Measurements from ENCODE around the gene COPRS.

COPRS gene

DNA sequence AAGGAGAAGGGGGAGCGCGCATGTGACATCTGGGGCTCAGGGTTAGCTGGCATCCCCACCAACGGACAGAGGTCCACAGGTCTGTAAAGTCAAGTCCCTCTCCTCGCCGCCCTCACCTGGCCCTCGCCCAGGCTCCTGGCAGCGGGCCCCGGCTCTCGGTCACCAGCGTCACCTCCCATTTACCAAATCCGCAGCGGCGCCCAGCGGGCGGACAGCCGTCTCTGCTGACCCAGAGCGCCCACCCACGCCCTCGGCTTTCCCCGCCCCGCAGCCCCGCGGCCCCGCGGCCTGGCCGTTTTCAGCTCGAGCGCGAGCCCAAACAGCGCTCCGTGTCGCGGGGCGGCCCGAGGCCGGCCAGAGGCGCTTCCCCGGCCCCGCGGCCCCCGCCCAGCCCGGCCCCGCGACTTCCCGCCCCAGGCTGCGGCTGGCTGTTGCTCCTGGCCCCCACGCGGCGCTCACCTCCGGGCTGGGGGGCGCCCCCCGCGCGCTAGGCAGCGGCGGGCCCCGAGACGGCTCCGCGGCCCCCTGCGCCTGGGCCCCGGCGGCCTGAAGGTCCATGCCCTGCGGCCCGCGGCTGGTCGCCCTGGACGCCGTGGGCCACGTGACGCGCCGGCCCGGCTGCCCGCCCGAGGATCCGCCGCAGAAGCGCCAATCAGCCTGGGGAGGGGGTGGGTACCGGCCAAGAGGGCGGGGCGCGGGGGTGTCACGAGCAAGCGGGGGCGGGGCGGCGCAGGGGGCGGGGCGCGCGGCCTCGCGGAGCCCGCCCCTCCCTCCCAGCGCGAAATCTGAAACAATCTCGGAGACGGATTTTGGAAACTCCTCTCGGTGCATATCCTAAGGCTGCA, at the start of gene COPRS:
COPRS (minus strand) TSS at position 603 of the 845 bp plus-strand sequence; CDS start at position 558, 45 bp downstream.
- peak; percentile 81 for DNase-seq (ENCODE audit: low spot score)

- no peak for DNase-seq (ENCODE audit: low spot score)
These were observed 49.3 kb upstream of the COPRS start for GRCh38 chr17:31908386-31908785.

- DNase-seq (ENCODE audit: low spot score), result no peak
These were observed 48.4 kb upstream of the COPRS start for GRCh38 chr17:31907342-31907962.

- DNase-seq (ENCODE audit: low spot score), result no peak
These were observed 44.4 kb upstream of the COPRS start for GRCh38 chr17:31903401-31903800.

GRCh38 chr17:31902693-31903092, 43.6 kb upstream of the COPRS start:
- DNase-seq (ENCODE audit: low spot score), result no peak

- DNase-seq (ENCODE audit: low spot score), result no peak
These were observed 41.8 kb upstream of the COPRS start for GRCh38 chr17:31900877-31901276.

- DNase-seq (ENCODE audit: low spot score), result no peak
These were observed 29.1 kb upstream of the COPRS start for GRCh38 chr17:31888124-31888523.

GRCh38 chr17:31882571-31882970, 23.5 kb upstream of the COPRS start:
- DNase-seq (ENCODE audit: low spot score), result no peak

GRCh38 chr17:31880311-31880710, 21.3 kb upstream of the COPRS start:
- no peak for DNase-seq (ENCODE audit: low spot score)

DNA sequence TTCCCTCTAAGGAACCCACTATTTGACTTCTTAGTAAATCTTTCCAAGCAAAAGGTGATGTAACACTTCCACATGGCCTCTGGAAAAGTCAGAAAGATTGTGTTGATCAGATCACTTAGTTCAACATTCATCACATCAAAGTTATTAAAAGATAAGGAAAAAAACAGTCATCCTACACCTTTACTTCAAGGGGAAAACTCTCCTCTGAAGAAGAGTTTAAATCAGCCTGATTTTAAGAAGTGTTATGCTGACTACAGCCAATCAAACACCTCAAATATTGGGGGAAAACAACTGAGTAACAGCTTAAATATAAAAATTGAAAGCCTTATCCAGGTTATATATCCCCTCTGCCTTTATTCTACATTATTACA, 19.6 kb upstream of the COPRS start:
- DNase-seq (ENCODE audit: low spot score), result no peak

GRCh38 chr17:31877911-31878702, 19.1 kb upstream of the COPRS start:
- no peak for DNase-seq (ENCODE audit: low spot score)

GRCh38 chr17:31877341-31877740, 18.3 kb upstream of the COPRS start:
- no peak for DNase-seq (ENCODE audit: low spot score)

GRCh38 chr17:31875081-31875480, 16.0 kb upstream of the COPRS start:
- DNase-seq (ENCODE audit: low spot score), result no peak

- no peak for DNase-seq (ENCODE audit: low spot score)
These were observed 10.9 kb upstream of the COPRS start for GRCh38 chr17:31869797-31870568.

GRCh38 chr17:31869031-31869430, 10.0 kb upstream of the COPRS start:
- DNase-seq (ENCODE audit: low spot score), result no peak

- DNase-seq (ENCODE audit: low spot score), result no peak
These were observed 504 bp upstream of the COPRS start for GRCh38 chr17:31859487-31860008.

- no peak for DNase-seq (ENCODE audit: low spot score)
These were observed 963 bp downstream of the COPRS start for GRCh38 chr17:31857920-31858641.

- no peak for DNase-seq (ENCODE audit: low spot score)
These were observed 2.3 kb downstream of the COPRS start for GRCh38 chr17:31856750-31857149.

- no peak for DNase-seq (ENCODE audit: low spot score)
These were observed 4.4 kb downstream of the COPRS start for GRCh38 chr17:31854672-31855071.

- no peak for DNase-seq (ENCODE audit: low spot score)
These were observed 5.1 kb downstream of the COPRS start for GRCh38 chr17:31853911-31854470.

DNA sequence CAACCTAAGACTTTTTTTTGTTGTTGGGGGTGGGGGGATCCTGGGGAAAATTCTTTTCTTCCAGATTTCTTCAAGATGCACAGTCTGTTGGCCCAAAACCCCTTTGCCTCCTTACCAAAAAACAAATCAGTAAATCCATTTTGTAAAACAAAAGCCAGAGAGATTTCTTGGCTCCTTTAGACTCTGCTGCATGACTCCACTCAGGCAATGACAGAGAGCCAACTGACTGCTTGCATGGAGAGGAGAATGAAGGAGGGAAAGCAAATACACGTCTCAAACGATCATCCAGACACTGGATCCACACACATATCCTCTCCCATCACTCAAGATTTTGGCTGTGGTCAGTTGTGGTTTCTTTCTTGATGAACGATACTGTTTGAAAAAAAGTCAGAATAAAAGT, 13.8 kb downstream of the COPRS start:
- DNase-seq (ENCODE audit: low spot score), result no peak

All from hematopoietic multipotent progenitor cell treated with erythropoietin and hydrocortisone succinate and interleukin-3 and kit ligand, for 17 days (in vitro differentiated cells).